Measurements from ENCODE around the gene UHRF2.

DNA sequence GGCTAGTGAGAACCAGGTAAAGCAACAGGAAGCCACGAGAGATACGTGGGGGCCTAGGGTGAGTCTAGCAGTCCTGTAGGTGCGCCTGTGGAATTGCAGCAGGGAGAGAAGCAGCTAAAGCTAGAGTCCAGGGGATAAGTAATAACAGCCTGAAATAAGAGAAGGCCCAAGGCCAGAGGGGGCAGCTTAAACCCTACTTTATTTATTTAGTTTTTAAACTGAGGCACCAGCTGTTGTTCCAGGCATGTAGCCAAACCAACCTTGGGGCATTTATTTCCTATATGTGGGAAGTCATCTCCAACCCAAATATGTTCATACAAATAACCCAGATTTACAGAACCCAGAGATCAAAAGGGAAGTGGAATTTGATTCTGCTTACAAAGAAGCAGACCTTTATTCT lies 139.0 kb downstream of the UHRF2 start:
- TF ChIP-seq, protein P1, sequence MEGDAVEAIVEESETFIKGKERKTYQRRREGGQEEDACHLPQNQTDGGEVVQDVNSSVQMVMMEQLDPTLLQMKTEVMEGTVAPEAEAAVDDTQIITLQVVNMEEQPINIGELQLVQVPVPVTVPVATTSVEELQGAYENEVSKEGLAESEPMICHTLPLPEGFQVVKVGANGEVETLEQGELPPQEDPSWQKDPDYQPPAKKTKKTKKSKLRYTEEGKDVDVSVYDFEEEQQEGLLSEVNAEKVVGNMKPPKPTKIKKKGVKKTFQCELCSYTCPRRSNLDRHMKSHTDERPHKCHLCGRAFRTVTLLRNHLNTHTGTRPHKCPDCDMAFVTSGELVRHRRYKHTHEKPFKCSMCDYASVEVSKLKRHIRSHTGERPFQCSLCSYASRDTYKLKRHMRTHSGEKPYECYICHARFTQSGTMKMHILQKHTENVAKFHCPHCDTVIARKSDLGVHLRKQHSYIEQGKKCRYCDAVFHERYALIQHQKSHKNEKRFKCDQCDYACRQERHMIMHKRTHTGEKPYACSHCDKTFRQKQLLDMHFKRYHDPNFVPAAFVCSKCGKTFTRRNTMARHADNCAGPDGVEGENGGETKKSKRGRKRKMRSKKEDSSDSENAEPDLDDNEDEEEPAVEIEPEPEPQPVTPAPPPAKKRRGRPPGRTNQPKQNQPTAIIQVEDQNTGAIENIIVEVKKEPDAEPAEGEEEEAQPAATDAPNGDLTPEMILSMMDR (IDR thresholded peaks at IDR 0.05) = no peak
- TF ChIP-seq POLR2A (IDR thresholded peaks at IDR 0.05) (no peak), POLR2AphosphoS5 (IDR thresholded peaks at IDR 0.05) (no peak)

All from gastroesophageal sphincter (tissue), 3 donors.